NCI-H2171 treated with DMSO at 0.1 percent for 48 hours (cell line): Measurements from ENCODE around the gene HOXB9.

Experiments
- DNase-seq: peaks from one replicate; lab custom pipeline; 2025; lab: John Stamatoyannopoulos, UW

HOXB9 gene

GRCh38 chr17:48626245-48627117 is at the start of gene HOXB9:
HOXB9 (minus strand) TSS chr17:48626358; CDS start chr17:48626269, 89 bp downstream.
- DNase-seq = no peak

- no peak for DNase-seq
These were observed 46.2 kb upstream of the HOXB9 start for GRCh38 chr17:48672340-48672739.

- DNase-seq = peak; percentile 12
These were observed 45.6 kb upstream of the HOXB9 start for GRCh38 chr17:48671697-48672171.

- DNase-seq = no peak
These were observed 37.2 kb upstream of the HOXB9 start for GRCh38 chr17:48663134-48663924.

GRCh38 chr17:48655913-48656312 is 29.8 kb upstream of the HOXB9 start:
- no peak for DNase-seq

GRCh38 chr17:48649741-48650140 is 23.6 kb upstream of the HOXB9 start:
- no peak for DNase-seq

- DNase-seq = no peak
These were observed 21.7 kb upstream of the HOXB9 start for GRCh38 chr17:48647963-48648245.

- no peak for DNase-seq
These were observed 21.2 kb upstream of the HOXB9 start for GRCh38 chr17:48647103-48647962.

- no peak for DNase-seq
These were observed 20.3 kb upstream of the HOXB9 start for GRCh38 chr17:48646183-48647102.

GRCh38 chr17:48645639-48646182 is 19.6 kb upstream of the HOXB9 start:
- DNase-seq = no peak

- DNase-seq = no peak
These were observed 18.9 kb upstream of the HOXB9 start for GRCh38 chr17:48644910-48645557.

- DNase-seq = no peak
These were observed 18.0 kb upstream of the HOXB9 start for GRCh38 chr17:48644159-48644558.

GRCh38 chr17:48643697-48644012 is 17.5 kb upstream of the HOXB9 start:
- no peak for DNase-seq

- DNase-seq = no peak
These were observed 16.9 kb upstream of the HOXB9 start for GRCh38 chr17:48642843-48643696.

GRCh38 chr17:48642059-48642842 is 16.1 kb upstream of the HOXB9 start:
- DNase-seq = no peak

GRCh38 chr17:48641541-48642058 is 15.4 kb upstream of the HOXB9 start:
- no peak for DNase-seq

GRCh38 chr17:48640858-48641180 is 14.7 kb upstream of the HOXB9 start:
- no peak for DNase-seq

GRCh38 chr17:48639982-48640857 is 14.1 kb upstream of the HOXB9 start:
- DNase-seq = no peak
